CD4-positive, alpha-beta T cell treated with Interleukin-2 at 100 ng/mL for 4 hours (primary cell): ENCODE data around the gene INPP5D.
"Not testable (repeated sequence)": the region's sequence is repeated elsewhere in the genome, so short reads cannot be mapped to it uniquely, and the experiment has no call there.

ENCODE experiments used
- DNase-seq: peaks from one replicate; pipeline ENCODE4 v3.0.0-alpha.2; 2020; ENCODE audit warnings: low spot score

The INPP5D gene

GRCh38 chr2:233059797-233060500 lies at the start of gene INPP5D:
Gene INPP5D (plus strand): TSS chr2:233060342. CDS start chr2:233060479, 137 bp downstream.
- DNase-seq, result peak; percentile 84

GRCh38 chr2:233010569-233011267 lies 49.4 kb upstream of the INPP5D start:
- no peak for DNase-seq

- no peak for DNase-seq
Measured at GRCh38 chr2:233011268-233011650, 48.9 kb upstream of the INPP5D start.

GRCh38 chr2:233011702-233012131 lies 48.4 kb upstream of the INPP5D start:
- no peak for DNase-seq

GRCh38 chr2:233012301-233012971 lies 47.7 kb upstream of the INPP5D start:
- no peak for DNase-seq

- no peak for DNase-seq
Measured at GRCh38 chr2:233013027-233013461, 47.1 kb upstream of the INPP5D start, which contains the start of gene NGEF. Gene NGEF (minus strand): TSS chr2:233013256. CDS start chr2:232974890, 38,366 bp downstream.

- no peak for DNase-seq
Measured at GRCh38 chr2:233013650-233014049, 46.5 kb upstream of the INPP5D start.

- DNase-seq, result no peak
Measured at GRCh38 chr2:233015019-233015645, 45.0 kb upstream of the INPP5D start.

- no peak for DNase-seq
Measured at GRCh38 chr2:233017947-233018346, 42.2 kb upstream of the INPP5D start.

GRCh38 chr2:233019610-233020009 lies 40.5 kb upstream of the INPP5D start:
- not testable (repeated sequence) for DNase-seq

GRCh38 chr2:233020454-233020853 lies 39.7 kb upstream of the INPP5D start:
- DNase-seq, result no peak

GRCh38 chr2:233021771-233022170 lies 38.4 kb upstream of the INPP5D start:
- no peak for DNase-seq

- DNase-seq, result no peak
Measured at GRCh38 chr2:233022561-233022960, 37.6 kb upstream of the INPP5D start.

- DNase-seq, result no peak
Measured at GRCh38 chr2:233023007-233023760, 37.0 kb upstream of the INPP5D start.

GRCh38 chr2:233023761-233024410 lies 36.3 kb upstream of the INPP5D start:
- DNase-seq, result no peak

- DNase-seq, result no peak
Measured at GRCh38 chr2:233025706-233026105, 34.4 kb upstream of the INPP5D start.

- no peak for DNase-seq
Measured at GRCh38 chr2:233026198-233026813, 33.8 kb upstream of the INPP5D start.

GRCh38 chr2:233029321-233029720 lies 30.8 kb upstream of the INPP5D start:
- DNase-seq, result no peak

- DNase-seq, result no peak
Measured at GRCh38 chr2:233031556-233032500, 28.3 kb upstream of the INPP5D start.
